ENCODE results near the gene SYT5.
"Not testable (repeated sequence)": the region's sequence is repeated elsewhere in the genome, so short reads cannot be mapped to it uniquely, and the experiment has no call there.

The SYT5 gene

GRCh38 chr19:55171440-55171839, 8.6 kb downstream of the SYT5 start:
- no peak for DNase-seq (ENCODE audit: low read depth)

GRCh38 chr19:55169136-55169535, 11.0 kb downstream of the SYT5 start:
- no peak for DNase-seq (ENCODE audit: low read depth)

GRCh38 chr19:55166530-55167268, 13.4 kb downstream of the SYT5 start, which contains the start of gene DNAAF3:
Gene DNAAF3 (minus strand): TSS chr19:55166613. CDS start chr19:55166413, 200 bp downstream.
- DNase-seq (ENCODE audit: low read depth): peak; percentile 96

GRCh38 chr19:55165952-55166529, 14.0 kb downstream of the SYT5 start:
- DNase-seq (ENCODE audit: low read depth): peak; percentile 59

GRCh38 chr19:55161571-55162322, 18.3 kb downstream of the SYT5 start:
- DNase-seq (ENCODE audit: low read depth): no peak

- DNase-seq (ENCODE audit: low read depth): no peak
These were observed 19.1 kb downstream of the SYT5 start for GRCh38 chr19:55160986-55161365.

DNA sequence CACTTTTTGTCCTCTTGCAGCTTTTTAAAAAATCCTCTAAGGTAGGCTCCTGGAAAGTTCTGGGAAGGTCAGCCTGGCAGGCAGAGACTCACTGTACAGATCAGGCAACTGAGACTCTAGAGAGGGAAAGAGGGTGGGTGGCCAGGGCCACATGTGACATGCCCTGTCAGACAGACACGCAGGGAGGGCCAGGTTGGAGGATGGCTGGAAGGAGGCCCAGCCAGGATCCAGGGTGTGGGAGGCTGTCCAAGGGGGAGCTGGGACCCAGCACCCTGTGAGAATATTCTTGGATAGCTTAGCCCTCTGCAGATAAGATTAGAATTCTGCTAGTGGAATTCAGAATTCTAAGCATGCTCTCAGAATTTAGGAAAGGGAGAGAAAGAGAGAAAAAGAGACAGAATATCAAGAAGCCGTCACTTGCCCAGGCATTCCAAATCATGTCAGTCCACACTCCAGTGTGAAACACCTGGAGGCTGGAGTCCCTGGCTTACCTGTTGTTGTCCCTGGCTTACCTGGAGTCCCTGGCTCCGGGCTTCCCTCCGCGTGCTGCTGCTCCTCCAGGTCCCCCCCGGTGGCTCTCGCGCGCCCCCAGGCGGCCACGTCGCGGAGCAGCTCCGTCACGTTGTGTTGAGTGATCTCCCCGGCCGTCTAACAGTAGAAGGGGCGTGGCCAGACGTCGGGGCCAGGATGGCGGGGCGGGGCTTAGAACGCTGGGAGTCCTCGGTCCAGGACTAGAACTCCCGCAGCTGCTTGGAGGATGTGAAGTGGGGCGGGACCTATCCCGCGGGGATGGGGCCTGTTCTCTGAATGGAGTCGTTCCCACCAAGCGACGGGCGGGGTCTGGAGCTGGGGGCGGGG, 19.7 kb downstream of the SYT5 start:
- DNase-seq (ENCODE audit: low read depth): peak; percentile 78

DNA sequence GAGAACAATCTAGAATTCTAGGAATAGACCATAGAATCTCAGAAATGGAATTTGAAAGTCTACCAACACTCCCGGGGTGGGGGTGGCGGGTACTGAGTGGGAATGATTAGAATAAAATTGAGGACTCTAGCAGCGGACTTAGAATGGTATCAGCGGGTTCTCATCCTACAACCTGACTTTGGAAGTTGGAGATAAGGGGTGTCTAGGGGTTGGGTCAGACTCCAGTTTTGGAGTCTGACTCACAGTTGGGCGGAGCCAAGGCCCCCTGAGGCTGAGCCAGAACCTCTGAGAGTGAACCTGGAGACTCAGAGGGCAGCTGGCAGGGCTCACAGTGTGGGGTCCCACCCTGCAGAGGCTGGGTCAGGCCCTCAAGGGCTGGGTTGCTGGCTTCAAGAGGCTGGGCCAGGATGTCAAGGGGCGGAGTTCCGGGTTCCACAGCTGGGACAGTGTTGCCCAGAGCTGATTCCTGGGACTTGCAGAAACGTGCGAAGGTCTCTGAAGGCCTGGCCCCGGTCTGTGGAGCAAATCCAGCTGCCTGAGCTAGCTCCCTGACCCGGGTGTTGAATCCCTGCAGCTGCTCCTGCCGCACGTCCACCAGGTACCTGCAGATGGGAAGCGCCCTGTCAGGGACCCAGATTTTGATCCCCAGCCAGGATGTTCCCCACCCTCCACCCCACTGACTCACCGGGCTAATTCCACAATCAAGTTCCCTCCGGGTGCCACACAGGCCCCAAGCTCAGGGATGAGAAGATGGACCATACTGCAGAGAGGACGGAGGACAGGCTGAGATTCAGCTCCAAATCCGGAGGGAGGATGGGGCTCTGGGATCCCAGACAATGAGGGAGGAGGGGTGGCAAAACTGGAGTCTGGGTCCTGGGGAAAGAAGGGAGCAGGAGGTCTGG, 21.0 kb downstream of the SYT5 start:
- DNase-seq (ENCODE audit: low read depth): peak; percentile 38

- no peak for DNase-seq (ENCODE audit: low read depth)
These were observed 21.7 kb downstream of the SYT5 start for GRCh38 chr19:55158423-55158822.

DNA sequence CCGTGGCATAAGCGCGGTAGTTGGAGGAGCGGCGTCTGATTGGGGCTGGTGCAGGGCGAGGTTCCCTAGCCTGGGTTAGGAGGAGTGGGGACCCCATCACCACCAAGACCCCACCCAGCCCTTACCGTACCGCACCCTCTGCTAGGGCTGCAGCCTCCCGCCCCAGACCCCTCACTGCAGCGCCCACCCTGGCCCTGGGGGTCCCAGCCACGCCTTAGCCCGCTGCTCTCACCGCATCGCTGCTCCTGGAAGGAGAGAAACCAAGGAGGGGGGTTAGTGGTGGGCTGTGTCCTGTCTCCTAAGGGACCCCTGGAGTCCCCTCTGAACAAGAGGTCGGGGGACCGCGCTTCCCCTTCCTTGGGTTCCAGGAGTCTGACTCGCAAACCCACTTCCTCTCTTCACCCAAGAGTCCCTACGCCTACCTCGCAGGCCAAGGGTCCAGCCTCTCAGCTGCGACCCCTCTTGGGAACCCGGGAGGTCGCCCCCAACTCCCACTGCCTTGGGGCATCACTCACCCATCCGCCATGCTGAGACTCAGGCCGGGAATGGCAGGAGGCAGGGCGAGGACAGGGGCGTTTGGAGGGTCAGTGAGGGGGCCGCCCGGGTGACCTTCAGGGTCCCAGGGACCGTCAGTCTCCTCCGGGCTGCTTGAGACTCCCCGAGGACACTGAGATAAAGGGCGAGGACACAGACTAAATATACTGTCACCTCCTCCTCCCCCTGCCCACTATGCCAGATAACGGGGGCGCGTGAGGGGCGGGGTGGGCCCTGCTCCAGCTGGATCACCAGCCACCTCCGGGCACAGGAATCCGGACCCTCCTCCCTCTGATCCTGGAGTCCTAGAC, 22.8 kb downstream of the SYT5 start, which contains the start of gene TNNI3:
Gene TNNI3 (minus strand): TSS at position 669 of the 845 bp plus-strand sequence. CDS start 143 bp downstream, at position 526.
- DNase-seq (ENCODE audit: low read depth): no peak

- DNase-seq (ENCODE audit: low read depth): peak; percentile 30
These were observed 23.7 kb downstream of the SYT5 start for GRCh38 chr19:55156202-55157063.

DNA sequence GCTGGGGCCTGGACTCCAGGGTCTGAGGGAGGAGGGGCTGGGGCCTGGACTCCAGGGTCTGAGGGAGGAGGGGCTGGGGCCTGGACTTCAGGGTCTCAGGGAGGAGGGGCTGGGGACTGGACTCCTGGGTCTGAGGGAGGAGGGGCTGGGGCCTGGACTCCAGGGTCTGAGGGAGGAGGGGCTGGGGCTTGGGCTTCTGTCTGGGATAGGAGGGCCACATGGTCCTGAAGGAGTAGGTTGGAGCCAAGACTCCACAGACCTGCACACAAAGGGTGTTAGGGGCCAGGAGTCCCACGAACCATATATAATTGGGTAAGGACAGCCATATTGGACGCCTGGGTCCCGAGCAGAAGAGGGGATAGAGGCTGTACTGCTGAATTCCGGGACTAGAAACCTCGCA, 24.3 kb downstream of the SYT5 start:
- DNase-seq (ENCODE audit: low read depth): not testable (repeated sequence)

DNA sequence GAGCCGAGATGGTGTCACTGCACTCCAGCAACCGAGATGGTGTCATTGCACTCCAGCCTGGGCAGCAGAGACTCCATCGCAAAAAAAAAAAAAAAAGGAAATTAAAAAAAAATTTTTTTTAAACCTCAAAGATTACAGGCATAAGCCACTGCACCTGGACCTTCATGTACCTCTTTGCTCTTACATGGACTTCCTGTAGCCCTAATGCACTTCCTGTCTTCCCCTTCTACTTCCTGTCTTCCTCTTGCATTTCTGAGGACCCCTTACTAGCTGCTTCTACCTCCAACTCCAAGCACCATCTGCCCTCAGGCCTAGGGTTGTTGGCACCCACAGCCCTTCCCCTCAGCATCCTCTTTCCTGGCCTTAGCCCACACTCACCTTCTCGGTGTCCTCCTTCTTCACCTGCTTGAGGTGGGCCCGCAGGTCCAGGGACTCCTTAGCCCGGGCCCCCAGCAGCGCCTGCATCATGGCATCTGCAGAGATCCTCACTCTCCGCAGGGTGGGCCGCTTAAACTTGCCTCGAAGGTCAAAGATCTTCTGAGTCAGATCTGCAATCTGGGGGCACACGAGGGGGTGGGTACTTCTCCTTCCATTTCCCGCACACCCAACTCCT, 26.3 kb downstream of the SYT5 start:
- DNase-seq (ENCODE audit: low read depth): no peak

- no peak for DNase-seq (ENCODE audit: low read depth)
These were observed 28.1 kb downstream of the SYT5 start for GRCh38 chr19:55152017-55152416.

DNA sequence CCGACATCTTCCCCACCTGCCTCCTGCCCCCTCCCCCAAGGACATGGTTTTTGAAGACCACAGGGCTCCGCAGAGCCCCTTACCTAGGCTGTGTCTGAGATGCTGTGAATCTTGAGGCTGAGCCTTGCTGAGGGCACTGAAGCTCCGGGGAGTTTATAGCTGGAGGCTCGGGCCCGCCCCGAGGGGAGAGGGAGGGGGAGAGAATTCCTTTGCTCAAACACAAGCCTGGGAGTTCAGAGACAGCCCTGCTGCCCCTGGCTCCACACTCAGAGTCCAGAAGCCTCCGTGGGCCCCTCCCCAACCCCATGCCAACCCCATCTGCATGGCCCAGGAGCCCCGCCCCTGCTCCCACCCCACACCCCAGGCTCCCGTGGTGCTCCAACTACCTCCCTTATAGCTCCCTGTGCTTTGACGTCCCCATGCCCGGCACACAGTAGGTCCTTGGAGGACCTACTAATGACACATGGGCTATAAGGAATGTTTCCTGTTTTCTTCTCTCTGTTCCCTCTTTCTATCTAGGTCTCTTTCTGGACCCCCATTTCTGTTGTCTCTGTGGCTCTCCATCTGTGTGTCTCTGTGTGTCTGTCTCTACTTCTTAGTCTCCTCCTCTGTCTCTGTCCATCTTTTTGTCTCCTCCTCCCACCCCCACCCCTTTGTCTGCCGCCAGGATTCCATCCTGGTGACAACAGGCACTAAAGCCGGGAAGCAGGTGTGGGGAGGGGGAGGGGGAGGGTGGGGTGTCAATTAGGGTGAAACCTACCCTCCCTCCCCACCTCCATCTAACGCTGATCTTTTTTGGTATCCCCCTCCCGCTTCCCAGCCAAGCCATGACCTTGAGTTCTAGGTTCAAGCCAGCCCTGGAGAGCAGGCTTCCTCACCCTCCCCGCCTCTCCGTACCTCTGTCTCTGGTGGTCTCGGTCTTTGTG, 30.7 kb downstream of the SYT5 start, which contains the start of gene TNNT1:
Gene TNNT1 (minus strand): TSS at position 129 of the 926 bp plus-strand sequence. CDS start 2,049 bp downstream, outside the sequence.
- no peak for DNase-seq (ENCODE audit: low read depth)

DNA sequence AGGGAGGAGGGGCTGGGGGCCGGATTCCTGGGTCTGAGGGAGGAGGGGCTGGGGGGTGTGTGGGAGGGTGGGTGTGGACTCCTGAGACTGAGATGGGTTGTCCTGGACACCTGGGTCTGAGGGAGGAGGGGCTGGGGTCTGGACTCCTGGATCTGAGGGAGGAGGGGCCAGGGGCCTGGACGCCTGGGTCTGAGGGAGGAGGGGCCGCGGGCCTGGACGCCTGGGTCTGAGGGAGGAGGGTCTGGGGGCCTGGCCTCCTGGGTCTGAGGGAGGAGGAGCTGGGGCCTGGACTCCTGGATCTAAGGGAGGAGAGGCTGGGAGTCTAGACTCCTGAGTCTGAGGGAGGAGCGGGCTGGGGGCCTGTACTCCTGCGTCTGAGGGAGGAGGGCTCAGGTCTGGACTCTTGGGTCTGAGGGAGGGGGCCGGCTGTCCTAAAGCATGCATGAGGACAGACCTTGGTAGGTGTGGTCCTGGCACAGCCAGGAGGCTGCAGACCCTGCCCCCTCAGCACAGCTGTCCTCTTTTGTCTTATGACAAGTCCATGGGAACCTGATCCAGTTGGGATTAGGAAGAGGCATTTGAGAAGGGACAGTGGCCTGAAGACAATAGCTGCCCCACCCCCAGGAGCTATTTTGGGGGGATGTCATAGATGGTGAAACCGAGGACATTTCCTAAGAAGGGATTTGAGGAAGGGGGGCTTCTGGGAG, 32.4 kb downstream of the SYT5 start:
- no peak for DNase-seq (ENCODE audit: low read depth)
